Fibroblast of pulmonary artery (primary cell): ENCODE measurements around the gene NEUROD1.

Experiments used
- DNase-seq: peaks from one replicate; pipeline ENCODE4 v3.0.0-alpha.2; 2010; ENCODE audit warnings: low read depth
- H3K4me3 ChIP-seq: replicated peaks from 2 replicates; pipeline ENCODE4 v1.5.1; 2011; ENCODE audit warnings: low read depth, mild to moderate bottlenecking, control low read depth, low read length, moderate library complexity
- TF ChIP-seq, protein P1 (sequence below): IDR thresholded peaks from 2 replicates; pipeline ENCODE4 v1.5.1; 2011; ENCODE audit warnings: mild to moderate bottlenecking, control low read depth, low read length, inconsistent platforms; ENCODE audit errors: missing control alignments

Gene NEUROD1

DNA sequence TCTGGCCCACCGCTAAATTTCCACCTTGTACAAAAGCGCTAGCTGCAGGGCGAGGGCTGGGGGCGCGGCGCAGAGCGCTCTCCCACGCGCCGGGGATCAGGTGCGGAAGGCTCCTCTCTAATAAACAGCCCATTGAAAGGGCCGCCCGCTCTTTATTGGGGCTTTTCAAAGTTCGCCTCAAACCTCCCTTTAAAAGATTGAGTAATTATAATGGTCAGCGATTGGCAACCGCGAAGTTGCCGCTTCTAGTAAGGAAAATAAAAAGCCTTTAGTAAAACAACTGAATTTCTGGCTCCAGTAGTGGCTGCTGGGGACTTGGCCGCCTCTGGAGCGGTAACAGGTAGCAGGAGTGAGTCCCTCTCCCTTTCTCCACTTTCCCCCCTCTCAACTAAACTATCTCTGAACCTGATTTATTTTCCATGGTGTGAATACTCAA is 755 bp downstream of the NEUROD1 start:
- no peak for DNase-seq
- H3K4me3 ChIP-seq = no peak overlapping the region
- TF ChIP-seq, protein P1, sequence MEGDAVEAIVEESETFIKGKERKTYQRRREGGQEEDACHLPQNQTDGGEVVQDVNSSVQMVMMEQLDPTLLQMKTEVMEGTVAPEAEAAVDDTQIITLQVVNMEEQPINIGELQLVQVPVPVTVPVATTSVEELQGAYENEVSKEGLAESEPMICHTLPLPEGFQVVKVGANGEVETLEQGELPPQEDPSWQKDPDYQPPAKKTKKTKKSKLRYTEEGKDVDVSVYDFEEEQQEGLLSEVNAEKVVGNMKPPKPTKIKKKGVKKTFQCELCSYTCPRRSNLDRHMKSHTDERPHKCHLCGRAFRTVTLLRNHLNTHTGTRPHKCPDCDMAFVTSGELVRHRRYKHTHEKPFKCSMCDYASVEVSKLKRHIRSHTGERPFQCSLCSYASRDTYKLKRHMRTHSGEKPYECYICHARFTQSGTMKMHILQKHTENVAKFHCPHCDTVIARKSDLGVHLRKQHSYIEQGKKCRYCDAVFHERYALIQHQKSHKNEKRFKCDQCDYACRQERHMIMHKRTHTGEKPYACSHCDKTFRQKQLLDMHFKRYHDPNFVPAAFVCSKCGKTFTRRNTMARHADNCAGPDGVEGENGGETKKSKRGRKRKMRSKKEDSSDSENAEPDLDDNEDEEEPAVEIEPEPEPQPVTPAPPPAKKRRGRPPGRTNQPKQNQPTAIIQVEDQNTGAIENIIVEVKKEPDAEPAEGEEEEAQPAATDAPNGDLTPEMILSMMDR = no peak

DNA sequence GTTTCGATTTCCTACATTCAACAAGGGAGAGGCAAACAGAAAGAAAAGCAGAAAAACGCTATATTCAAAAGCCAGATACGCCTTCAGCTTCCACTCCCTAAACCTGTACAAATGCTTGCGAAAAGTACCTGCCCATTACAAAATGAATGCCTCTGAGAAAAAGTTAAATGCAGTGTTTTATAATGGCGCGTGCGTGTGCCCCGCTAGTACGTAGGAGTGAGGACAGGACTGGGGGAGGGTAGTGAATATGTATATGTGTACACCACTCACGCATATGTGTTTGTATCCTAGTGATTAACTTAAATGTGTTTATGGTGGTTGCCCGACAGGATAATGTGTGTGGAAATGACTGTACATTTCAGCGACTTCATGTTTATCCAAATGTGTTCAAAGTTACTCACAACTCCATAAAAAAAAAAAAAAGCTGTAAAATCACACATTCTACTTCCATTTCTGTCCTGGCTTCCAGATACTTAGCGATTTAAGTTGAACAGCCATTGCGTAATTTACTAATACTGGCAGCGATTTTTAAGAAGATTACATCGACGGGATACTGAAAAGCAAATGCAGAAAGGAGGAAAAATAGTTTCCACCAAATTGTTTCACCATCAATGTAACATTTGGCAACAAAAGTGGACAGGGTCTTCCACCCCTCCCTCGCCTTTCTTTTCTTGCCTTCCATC is 1.3 kb downstream of the NEUROD1 start:
- H3K4me3 ChIP-seq = no peak overlapping the region
- TF ChIP-seq, protein P1 = no peak
- no peak for DNase-seq

DNA sequence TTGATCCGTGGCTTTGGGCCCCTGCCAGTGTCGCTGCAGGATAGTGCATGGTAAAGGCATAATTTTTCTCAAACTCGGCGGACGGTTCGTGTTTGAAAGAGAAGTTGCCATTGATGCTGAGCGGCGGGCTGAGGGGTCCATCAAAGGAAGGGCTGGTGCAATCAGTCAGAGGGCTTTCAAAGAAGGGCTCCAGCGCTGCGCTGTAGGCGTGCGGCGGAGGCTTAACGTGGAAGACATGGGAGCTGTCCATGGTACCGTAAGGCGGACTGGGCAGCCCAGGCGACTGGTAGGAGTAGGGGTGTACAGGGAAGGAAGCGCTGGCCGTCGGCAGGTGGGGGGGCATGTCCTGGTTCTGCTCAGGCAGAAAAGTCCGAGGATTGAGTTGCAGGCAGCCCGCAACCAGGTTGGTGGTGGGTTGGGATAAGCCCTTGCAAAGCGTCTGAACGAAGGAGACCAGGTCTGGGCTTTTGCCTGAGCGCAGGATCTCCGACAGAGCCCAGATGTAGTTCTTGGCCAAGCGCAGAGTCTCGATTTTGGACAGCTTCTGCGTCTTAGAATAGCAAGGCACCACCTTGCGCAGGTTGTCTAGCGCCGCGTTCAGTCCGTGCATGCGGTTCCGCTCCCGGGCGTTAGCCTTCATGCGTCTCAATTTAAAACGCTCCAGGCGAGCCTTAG is 2.3 kb downstream of the NEUROD1 start:
- TF ChIP-seq, protein P1 = no peak
- no peak overlapping the region for H3K4me3 ChIP-seq
- peak; percentile 89 for DNase-seq

DNA sequence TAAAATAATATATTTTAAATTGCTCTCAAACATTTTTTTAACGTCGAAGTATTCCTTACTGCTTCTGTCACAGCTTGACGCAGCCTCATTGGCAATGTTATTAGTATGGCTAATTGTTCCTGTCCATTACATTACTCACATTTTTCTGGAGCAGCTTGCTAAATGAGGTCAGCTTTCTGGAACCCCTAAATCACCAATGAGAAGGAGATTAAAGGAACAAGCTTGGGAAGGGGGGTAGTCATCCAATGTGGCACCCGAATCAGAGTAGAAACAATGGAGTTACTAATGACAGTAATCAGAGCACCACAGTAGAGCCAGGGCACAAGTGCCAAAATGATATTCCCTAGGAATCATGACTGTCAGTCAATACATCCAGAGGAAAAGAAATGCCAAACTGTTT is 5.1 kb downstream of the NEUROD1 start:
- H3K4me3 ChIP-seq = no peak overlapping the region
- no peak for DNase-seq
- TF ChIP-seq, protein P1 = no peak

DNA sequence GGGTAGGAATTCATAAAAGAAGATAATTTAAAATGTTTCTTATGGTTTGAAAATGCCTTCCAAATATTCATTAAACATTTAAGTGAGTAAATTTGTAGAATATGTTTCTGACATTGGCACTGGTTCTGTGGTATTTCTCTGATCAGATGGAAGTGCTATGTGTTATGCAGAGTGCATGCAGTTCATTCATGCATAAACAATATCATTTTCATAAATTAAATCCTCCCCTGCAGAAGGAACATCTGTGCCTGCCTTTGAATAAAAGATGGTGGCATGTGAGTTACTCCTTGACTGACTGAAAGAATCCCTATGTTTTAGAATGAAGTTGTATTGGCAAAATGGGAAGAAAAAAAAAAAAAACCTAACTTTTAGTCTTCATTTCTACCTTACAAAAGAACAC is 5.9 kb downstream of the NEUROD1 start:
- TF ChIP-seq, protein P1 = no peak
- DNase-seq = no peak
- no peak overlapping the region for H3K4me3 ChIP-seq

DNA sequence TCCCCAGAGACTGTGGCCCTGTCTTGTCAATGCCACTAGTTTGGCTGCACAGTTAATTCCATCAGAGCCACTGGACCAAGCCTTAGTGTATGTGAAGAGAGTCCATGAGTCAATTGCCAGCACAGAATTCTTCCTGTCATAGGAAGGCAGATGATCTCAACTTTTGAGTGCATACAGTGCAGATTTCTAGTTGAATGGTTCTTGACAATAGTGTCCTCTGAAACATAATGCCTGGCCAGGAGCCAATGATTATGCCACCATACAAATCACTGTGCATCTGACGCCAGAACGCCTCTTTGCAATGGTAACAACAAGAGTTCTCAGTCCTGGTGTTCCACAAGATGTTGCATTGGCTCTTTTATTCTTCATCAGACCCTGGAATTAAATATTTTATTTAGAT is 7.1 kb downstream of the NEUROD1 start:
- H3K4me3 ChIP-seq = no peak overlapping the region
- no peak for DNase-seq
- TF ChIP-seq, protein P1 = no peak
